Muscle layer of colon (tissue), 2 donors: Measurements from ENCODE around the gene AMIGO1.
A peak's percentile ranks its signal among the peaks of the same experiment; 100 is the strongest.
"Not testable (repeated sequence)": the region's sequence is repeated elsewhere in the genome, so short reads cannot be mapped to it uniquely, and the experiment has no call there.

ENCODE experiments used
- H3K27ac ChIP-seq: one replicate; pipeline ENCODE4 v1.7.0; 2013; ENCODE audit warnings: low read depth, mild to moderate bottlenecking, low read length, moderate library complexity
- H3K27me3 ChIP-seq, 2 donors: one replicate each; pipeline ENCODE4 v1.7.0; 2013; ENCODE audit warnings: low read length in 2 of 2, mild to moderate bottlenecking in 2 of 2; ENCODE audit not compliant: insufficient read depth in 2 of 2, control insufficient read depth in 1 of 2
- H3K36me3 ChIP-seq: one replicate; pipeline ENCODE4 v1.7.0; 2013; ENCODE audit warnings: mild to moderate bottlenecking, low read length; ENCODE audit not compliant: insufficient read depth
- H3K4me1 ChIP-seq: one replicate; pipeline ENCODE4 v1.7.0; 2013; ENCODE audit warnings: mild to moderate bottlenecking, low read length; ENCODE audit not compliant: insufficient read depth
- H3K4me3 ChIP-seq, 2 donors: one replicate each; pipeline ENCODE4 v1.7.0; 2013; ENCODE audit warnings: low read length in 2 of 2, low read depth in 1 of 2, mild to moderate bottlenecking in 1 of 2, moderate library complexity in 1 of 2
- H3K9ac ChIP-seq: one replicate; pipeline ENCODE4 v1.7.0; 2013; ENCODE audit warnings: low read length
- H3K9me3 ChIP-seq: one replicate; pipeline ENCODE4 v1.7.0; 2013; ENCODE audit warnings: mild to moderate bottlenecking, low read length
- donor health status: abdominal sarcoma.
- donor health status: Adenocarcinoma of cecum.

The AMIGO1 gene

DNA sequence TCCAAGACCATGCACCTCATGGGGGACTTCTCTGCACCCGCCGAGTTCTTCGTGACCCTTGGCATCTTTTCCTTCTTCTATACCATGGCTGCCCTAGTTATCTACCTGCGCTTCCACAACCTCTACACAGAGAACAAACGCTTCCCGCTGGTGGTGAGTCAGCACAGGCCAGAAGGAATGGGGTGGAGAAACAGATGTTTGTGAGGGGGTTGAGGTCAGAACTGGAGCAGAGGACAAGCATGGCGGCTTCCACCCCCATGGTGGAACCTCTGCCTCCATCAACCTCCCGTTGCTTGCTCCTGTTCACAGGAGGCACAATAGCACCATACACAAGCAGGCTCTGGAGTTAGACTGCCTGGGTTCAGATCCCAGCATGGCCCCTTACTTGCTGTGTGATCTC is 32.7 kb downstream of the AMIGO1 start:
- Histone ChIP-seq H3K9me3 (no peaks in the 10 kb centered on the region), H3K9ac (no peak overlapping the region), H3K4me1 (no peaks in the 10 kb centered on the region), H3K27me3 (no peaks in the 10 kb centered on the region), H3K4me3 (no peak overlapping the region), H3K27ac (no peak overlapping the region), H3K36me3 (no peaks in the 10 kb centered on the region)

DNA sequence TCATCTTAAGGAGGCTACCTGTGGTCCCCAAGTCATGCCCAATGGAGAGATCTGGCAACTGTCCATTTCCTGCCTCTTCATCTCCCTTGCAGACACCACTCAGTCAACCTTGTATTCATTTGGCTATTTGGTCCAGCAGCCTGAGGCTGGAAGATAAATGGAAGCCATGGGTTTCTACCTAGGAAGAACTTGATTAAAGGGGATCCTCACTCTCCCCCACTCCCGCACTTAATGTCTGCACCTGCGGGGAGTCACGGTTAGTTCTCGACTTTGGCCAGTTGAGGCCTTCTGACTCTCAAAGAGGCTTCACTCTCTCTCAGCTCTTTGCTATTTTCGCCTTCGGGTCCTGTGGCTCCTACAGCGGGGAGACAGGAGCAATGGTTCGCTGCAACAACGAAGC is 34.3 kb downstream of the AMIGO1 start:
- H3K36me3 ChIP-seq: no peaks in the 10 kb centered on the region
- H3K9me3 ChIP-seq: no peaks in the 10 kb centered on the region
- H3K4me1 ChIP-seq: no peaks in the 10 kb centered on the region
- H3K9ac ChIP-seq: no peak overlapping the region
- H3K27ac ChIP-seq: no peak overlapping the region
- no peak overlapping the region for H3K4me3 ChIP-seq
- no peaks in the 10 kb centered on the region for H3K27me3 ChIP-seq

DNA sequence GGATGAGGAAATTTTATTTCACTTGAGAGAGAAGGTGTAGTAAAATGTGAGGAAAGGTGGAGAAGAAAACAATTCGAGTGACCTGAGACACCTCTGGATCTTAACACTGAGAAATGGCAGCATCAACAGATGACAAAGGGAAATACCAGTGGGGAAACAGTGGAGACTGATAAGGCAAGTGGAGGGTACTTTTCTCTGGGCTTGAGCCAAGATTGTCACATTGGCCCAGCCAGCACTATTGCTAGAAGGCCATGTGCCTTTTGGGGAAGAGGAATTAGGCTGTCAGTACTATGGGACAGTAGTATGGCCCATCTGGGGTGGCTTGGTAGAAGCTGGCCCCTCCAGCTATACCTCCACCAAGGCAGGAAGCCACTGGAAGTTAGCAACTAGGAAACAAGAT is 34.8 kb downstream of the AMIGO1 start:
- no peaks in the 10 kb centered on the region for H3K9me3 ChIP-seq
- no peaks in the 10 kb centered on the region for H3K27me3 ChIP-seq
- no peaks in the 10 kb centered on the region for H3K4me1 ChIP-seq
- H3K27ac ChIP-seq: no peak overlapping the region
- no peak overlapping the region for H3K4me3 ChIP-seq
- no peak overlapping the region for H3K9ac ChIP-seq
- H3K36me3 ChIP-seq: no peaks in the 10 kb centered on the region

DNA sequence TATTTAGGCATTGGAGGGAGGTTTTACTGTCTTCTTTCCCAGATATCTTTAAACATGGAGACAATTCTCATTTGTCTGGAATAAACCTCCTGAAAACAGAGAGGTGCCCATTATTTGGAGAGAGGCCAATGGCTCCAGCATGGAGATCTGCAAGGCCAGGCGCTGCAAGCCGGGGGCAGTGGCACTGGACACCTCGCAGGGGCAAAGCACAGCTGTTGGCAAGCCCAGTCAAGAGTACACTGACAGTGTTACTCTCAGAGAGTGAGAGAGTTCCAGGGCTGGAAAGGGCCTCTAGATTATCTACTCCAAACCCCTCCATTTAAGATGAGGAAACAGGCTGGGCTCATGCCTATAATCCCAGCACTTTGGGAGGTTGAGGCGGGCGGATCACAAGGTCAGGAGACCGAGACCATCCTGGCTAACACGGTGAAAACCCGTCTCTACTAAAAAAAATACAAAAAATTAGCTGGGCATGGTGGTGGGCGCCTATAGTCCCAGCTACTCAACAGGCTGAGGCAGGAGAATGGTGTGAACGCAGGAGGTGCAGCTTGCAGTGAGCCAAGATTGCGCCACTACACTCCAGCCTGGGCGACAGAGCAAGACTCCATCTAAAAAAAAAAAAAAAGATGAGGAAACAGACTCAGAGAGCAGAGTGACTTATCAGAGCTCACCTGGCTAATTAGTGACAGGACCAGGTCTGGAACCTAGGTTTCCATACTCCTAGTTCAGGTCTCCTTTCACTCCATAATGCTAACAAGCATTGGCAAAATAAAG is 36.1 kb downstream of the AMIGO1 start:
- H3K4me3 ChIP-seq, H3K36me3 ChIP-seq, H3K27me3 ChIP-seq, H3K9me3 ChIP-seq, H3K9ac ChIP-seq, H3K27ac ChIP-seq, H3K4me1 ChIP-seq: not testable (repeated sequence)

DNA sequence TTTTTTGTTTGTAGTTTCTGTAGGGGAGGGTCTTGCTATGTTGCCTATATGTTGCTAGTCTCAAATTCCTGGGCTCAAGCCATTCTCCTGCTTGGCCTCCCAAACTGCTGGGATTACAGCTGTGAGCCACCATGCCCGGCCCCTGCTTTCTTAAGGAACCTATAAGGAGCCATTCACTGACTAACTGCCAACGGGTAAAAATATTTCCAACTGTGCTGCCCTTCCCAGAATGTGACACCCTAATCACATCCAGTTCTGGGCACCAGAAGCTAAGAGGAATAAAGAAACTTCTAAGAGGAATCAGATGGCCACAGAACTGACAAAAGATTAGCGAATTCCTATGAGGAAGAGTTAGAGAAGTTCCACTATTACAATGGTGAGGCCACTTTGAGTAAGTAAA is 36.7 kb downstream of the AMIGO1 start:
- H3K4me1 ChIP-seq: no peaks in the 10 kb centered on the region
- H3K9ac ChIP-seq: no peak overlapping the region
- no peaks in the 10 kb centered on the region for H3K27me3 ChIP-seq
- no peaks in the 10 kb centered on the region for H3K36me3 ChIP-seq
- no peak overlapping the region for H3K27ac ChIP-seq
- H3K9me3 ChIP-seq: no peaks in the 10 kb centered on the region
- H3K4me3 ChIP-seq: no peak overlapping the region

DNA sequence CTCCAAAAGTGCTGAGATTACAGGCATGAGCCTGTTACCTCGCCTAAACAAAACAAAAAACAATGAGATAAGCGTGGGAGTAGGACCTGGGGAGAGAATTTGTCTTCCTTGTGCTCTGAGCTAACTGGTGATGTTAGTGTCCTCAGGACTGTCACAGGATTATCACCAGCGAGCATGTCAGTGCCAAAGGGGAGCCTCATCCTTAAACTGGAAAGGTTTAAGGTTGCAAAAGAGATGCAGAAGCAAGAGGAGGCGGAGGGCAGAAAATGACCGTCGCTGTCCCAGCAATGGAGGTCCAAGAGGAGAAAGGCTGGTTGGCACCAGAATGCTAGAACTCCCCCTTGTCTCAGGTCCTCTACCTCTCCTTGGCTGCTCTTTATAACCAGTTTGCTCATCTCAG is 39.3 kb downstream of the AMIGO1 start:
- Histone ChIP-seq H3K9me3 (no peaks in the 10 kb centered on the region), H3K27me3 (peaks cover 0 to 4% of the 10 kb centered on the region in 2 donors), H3K36me3 (no peaks in the 10 kb centered on the region), H3K9ac (no peak overlapping the region), H3K4me1 (peaks cover 7% of the 10 kb centered on the region), H3K27ac (no peak overlapping the region), H3K4me3 (no peak overlapping the region)

DNA sequence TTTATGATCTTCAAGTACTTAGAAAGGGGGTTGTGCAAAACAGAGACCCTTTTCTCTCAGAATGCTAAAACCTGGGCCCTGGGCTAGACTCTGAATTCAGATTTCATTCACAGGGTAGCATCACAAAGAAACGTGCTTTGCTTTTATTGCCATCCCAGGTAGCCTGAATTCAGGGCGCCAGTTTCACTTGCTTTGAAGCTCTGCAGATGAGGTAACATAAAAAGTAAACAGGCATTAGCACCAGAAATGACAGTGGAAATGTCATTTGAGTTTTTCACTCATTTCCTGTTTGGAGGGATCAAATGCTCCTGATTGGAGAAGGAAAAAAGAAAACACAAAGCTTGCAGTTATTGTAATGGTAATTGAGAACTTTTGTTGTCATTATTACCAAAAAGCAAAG is 40.6 kb downstream of the AMIGO1 start:
- Histone ChIP-seq H3K4me1 (peaks cover 9% of the 10 kb centered on the region), H3K27ac (no peak overlapping the region), H3K27me3 (peaks cover 0 to 4% of the 10 kb centered on the region in 2 donors), H3K36me3 (no peaks in the 10 kb centered on the region), H3K4me3 (no peak overlapping the region), H3K9ac (no peak overlapping the region), H3K9me3 (no peaks in the 10 kb centered on the region)

DNA sequence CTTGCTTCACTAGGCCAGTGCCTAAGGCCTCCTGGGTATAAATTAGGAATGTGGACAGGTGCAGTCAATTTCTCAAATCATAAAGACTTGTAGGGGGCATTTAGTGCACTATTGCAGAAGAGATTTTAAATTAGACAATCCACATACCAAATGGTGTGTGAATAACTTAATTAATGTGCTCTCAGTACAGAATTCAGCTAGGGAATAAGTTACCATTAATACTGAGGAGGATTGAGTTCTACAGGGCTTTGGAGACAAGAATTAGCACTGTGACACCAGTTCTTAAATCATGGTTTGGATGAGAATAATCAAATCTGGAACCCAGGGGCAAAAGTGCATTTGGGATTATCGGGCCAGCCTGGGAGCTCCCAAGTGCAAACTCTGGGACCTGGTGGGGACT is 41.5 kb downstream of the AMIGO1 start:
- no peak overlapping the region for H3K4me3 ChIP-seq
- H3K4me1 ChIP-seq: peaks cover 9% of the 10 kb centered on the region
- no peak overlapping the region for H3K27ac ChIP-seq
- H3K27me3 ChIP-seq: peaks cover 0 to 4% of the 10 kb centered on the region in 2 donors
- H3K36me3 ChIP-seq: no peaks in the 10 kb centered on the region
- H3K9me3 ChIP-seq: no peaks in the 10 kb centered on the region
- no peak overlapping the region for H3K9ac ChIP-seq

DNA sequence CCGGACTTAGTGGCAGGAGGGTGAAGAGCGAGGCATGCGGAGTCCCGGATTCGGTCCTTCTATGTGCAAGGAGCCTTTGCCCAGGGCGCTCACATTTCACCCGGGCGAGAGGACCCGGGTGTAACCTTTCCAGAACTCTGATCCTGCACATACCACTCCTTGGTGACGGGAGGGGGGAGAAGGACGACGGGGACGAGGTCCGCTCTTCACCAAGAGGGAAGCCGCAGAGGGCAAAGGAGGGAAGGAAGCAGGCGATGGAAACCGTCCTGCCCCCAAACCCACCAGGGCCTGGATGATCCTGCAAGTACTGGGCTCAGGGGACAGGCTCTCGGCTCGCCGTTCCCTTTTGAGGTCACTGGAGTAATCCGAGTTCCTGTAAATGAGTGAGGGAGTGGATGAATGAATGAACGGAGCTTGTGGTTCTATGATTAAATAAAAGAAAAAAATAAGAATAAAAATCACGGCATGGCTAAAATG is 42.2 kb downstream of the AMIGO1 start:
- Histone ChIP-seq H3K4me3 (no peak overlapping the region), H3K9ac (no peak overlapping the region), H3K27me3 (peaks cover 0 to 4% of the 10 kb centered on the region in 2 donors), H3K27ac (no peak overlapping the region), H3K9me3 (no peaks in the 10 kb centered on the region), H3K36me3 (no peaks in the 10 kb centered on the region), H3K4me1 (peaks cover 9% of the 10 kb centered on the region)

DNA sequence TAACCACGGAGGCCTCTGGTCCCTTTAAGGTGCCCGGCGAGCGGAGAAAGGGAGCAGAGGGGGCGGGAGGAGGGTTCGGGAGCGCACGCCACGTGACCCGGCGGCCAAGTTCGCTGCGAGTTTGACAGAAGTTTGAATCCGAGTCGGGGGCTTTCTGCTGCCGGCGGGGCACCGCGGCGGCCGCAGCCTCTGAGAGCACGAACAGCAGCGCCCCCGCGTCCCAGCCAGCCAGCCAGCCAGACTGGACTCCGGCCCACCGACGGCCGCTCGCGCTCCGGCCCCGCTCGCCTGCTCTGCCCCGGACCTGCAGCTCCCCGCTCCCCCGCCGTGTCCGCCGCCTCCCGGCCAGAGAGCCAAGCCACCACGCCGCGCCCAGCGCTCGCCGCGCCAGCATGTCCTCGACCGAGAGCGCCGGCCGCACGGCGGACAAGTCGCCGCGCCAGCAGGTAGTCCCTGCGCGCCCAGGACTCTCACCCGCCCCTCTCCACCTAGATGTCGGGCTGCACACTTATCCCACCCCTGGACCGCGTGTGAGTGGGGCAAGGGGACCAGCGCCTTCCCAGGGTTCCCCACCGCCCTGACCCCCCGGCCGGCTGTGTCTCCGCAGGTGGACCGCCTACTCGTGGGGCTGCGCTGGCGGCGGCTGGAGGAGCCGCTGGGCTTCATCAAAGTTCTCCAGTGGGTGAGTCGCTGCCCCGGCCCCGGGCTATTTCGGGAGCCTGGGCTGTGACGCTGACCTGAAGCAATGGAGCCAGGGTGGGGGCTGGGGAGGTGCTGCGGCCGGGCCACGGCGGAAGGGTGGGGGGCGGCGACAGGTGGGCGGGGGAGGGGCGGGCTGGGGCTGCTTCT is 42.9 kb downstream of the AMIGO1 start, which contains the start of gene SYPL2:
TSS of gene SYPL2 (plus strand) at position 95 of the 849 bp plus-strand sequence. CDS start at position 393, 298 bp downstream.
- Histone ChIP-seq H3K27me3 (peaks cover 0 to 4% of the 10 kb centered on the region in 2 donors), H3K9me3 (no peaks in the 10 kb centered on the region), H3K4me3 (peak within 1 kb of the TSS; percentile 64 to 84), H3K27ac (peak within 1 kb of the TSS; percentile 76), H3K36me3 (no peaks in the 10 kb centered on the region), H3K9ac (peak within 1 kb of the TSS; percentile 50), H3K4me1 (peaks cover 9% of the 10 kb centered on the region)

DNA sequence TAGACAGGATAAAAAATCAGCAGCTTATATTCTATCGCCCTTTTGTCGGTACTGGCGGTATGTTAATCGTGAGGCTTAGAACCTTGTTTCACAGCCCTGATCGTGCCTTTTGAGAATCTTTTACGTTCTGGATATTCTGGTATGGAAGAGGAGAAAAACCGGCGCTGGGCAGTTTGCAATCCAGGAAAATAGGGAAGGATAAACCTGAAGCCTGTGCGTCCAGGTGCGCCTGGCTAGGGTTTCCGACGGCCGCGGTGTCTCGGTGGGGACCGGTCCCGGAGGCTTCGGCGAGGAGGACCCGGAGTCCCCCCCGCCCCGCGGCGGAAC is 43.4 kb downstream of the AMIGO1 start:
- Histone ChIP-seq H3K27ac (peak overlapping the region; percentile 76), H3K4me1 (peaks cover 9% of the 10 kb centered on the region), H3K9ac (peak overlapping the region; percentile 50), H3K27me3 (peaks cover 0 to 4% of the 10 kb centered on the region in 2 donors), H3K36me3 (no peaks in the 10 kb centered on the region), H3K4me3 (peak overlapping the region; percentile 64 to 84), H3K9me3 (no peaks in the 10 kb centered on the region)
